ENCODE results near the gene CLIC4.
"Not testable (repeated sequence)": the region's sequence is repeated elsewhere in the genome, so short reads cannot be mapped to it uniquely, and the experiment has no call there.

Gene CLIC4

GRCh38 chr1:24823486-24823885, 78.2 kb downstream of the CLIC4 start:
- DNase-seq: not testable (repeated sequence)

GRCh38 chr1:24825174-24825573, 79.9 kb downstream of the CLIC4 start:
- DNase-seq: peak; percentile 11

GRCh38 chr1:24826510-24826909, 81.3 kb downstream of the CLIC4 start:
- DNase-seq: no peak

- DNase-seq: no peak
These were observed 82.3 kb downstream of the CLIC4 start for GRCh38 chr1:24827379-24828135.

GRCh38 chr1:24828183-24828886, 83.1 kb downstream of the CLIC4 start:
- DNase-seq: no peak

- DNase-seq: peak; percentile 87
These were observed 83.6 kb downstream of the CLIC4 start for GRCh38 chr1:24828887-24829192.

- peak; percentile 42 for DNase-seq
These were observed 85.5 kb downstream of the CLIC4 start for GRCh38 chr1:24830680-24831272.

GRCh38 chr1:24841593-24841992, 96.3 kb downstream of the CLIC4 start:
- DNase-seq: no peak

- no peak for DNase-seq
These were observed 101.4 kb downstream of the CLIC4 start for GRCh38 chr1:24846671-24847070.

GRCh38 chr1:24847995-24848881, 103.0 kb downstream of the CLIC4 start:
- DNase-seq: peak; percentile 72

GRCh38 chr1:24849672-24850295, 104.5 kb downstream of the CLIC4 start:
- peak; percentile 24 for DNase-seq

- DNase-seq: no peak
These were observed 105.2 kb downstream of the CLIC4 start for GRCh38 chr1:24850328-24850920.

- DNase-seq: no peak
These were observed 108.4 kb downstream of the CLIC4 start for GRCh38 chr1:24853649-24854048.

GRCh38 chr1:24855474-24855873, 110.2 kb downstream of the CLIC4 start:
- no peak for DNase-seq

GRCh38 chr1:24856787-24857506, 111.7 kb downstream of the CLIC4 start:
- no peak for DNase-seq

- DNase-seq: no peak
These were observed 112.4 kb downstream of the CLIC4 start for GRCh38 chr1:24857507-24858133.

GRCh38 chr1:24858277-24858676, 113.0 kb downstream of the CLIC4 start:
- no peak for DNase-seq

GRCh38 chr1:24859063-24860010, 114.1 kb downstream of the CLIC4 start:
- no peak for DNase-seq

- DNase-seq: no peak
These were observed 115.6 kb downstream of the CLIC4 start for GRCh38 chr1:24860841-24861240.

All from DMS153 (cell line).